Loucy (cell line): ENCODE measurements around the gene ARFIP2.

Experiments used
- EZH2phosphoT487 ChIP-seq: fragments of 200-600 bp; IDR thresholded peaks from 2 replicates; pipeline ENCODE4 v1.6.1; 2018; ENCODE audit warnings: antibody characterized with exemption, mild to moderate bottlenecking, moderate library complexity, borderline replicate concordance
- TF ChIP-seq, protein P1 (sequence below): fragments of 200-600 bp; sonication (generic); conservative IDR thresholded peaks from 2 replicates; pipeline ENCODE4 v1.5.1; 2014; ENCODE audit warnings: mild to moderate bottlenecking, antibody characterized with exemption, low read length

DNA sequence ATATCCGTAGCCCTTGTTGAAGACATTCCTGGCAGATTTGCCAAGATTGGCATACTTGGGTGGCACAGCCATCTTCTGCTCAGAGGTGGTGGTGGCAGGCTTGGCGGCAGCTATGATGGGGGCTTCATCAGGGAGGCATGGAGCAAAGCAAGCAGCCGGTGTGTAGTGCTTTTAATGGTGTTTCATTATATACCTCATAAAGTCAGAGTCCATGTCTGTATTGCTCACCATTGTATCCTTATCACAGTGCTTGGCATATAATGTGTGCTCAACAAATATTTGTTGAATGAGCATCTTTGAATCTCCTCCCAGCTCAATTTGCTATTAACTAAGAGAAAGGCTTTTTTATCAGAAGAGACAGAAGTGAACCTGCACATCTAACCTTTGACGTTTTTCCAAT lies 8.2 kb upstream of the ARFIP2 start:
- TF ChIP-seq, protein P1, sequence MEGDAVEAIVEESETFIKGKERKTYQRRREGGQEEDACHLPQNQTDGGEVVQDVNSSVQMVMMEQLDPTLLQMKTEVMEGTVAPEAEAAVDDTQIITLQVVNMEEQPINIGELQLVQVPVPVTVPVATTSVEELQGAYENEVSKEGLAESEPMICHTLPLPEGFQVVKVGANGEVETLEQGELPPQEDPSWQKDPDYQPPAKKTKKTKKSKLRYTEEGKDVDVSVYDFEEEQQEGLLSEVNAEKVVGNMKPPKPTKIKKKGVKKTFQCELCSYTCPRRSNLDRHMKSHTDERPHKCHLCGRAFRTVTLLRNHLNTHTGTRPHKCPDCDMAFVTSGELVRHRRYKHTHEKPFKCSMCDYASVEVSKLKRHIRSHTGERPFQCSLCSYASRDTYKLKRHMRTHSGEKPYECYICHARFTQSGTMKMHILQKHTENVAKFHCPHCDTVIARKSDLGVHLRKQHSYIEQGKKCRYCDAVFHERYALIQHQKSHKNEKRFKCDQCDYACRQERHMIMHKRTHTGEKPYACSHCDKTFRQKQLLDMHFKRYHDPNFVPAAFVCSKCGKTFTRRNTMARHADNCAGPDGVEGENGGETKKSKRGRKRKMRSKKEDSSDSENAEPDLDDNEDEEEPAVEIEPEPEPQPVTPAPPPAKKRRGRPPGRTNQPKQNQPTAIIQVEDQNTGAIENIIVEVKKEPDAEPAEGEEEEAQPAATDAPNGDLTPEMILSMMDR: no peak
- no peak for TF ChIP-seq EZH2phosphoT487
